Coronary artery (tissue), 2 donors: ENCODE results near the gene FOXP1.

Experiments
- DNase-seq: peaks from one replicate; pipeline ENCODE4 v3.0.0-alpha.2; 2017; ENCODE audit warnings: low spot score
- H3K27ac ChIP-seq, 2 donors: fragments of 200-600 bp; sonication (generic); one replicate each; pipeline ENCODE4 v1.5.1; 2016 to 2019
- H3K4me3 ChIP-seq: fragments of 200-600 bp; sonication (generic); 2 replicates; pipeline ENCODE4 v1.5.1; 2016; ENCODE audit warnings: mild to moderate bottlenecking, moderate library complexity
- CTCF ChIP-seq: fragments of 200-600 bp; sonication (generic); IDR thresholded peaks from one replicate; pipeline ENCODE4 v1.5.1; 2019; ENCODE audit warnings: antibody characterized with exemption

FOXP1 gene

GRCh38 chr3:71451060-71451459 lies 132.5 kb downstream of the FOXP1 start:
- no peak for DNase-seq
- no peak overlapping the region for H3K27ac ChIP-seq
- H3K4me3 ChIP-seq: no peak overlapping the region
- no peak for TF ChIP-seq CTCF

GRCh38 chr3:71450162-71450561 lies 133.4 kb downstream of the FOXP1 start:
- no peak for DNase-seq
- TF ChIP-seq CTCF: no peak
- Histone ChIP-seq H3K27ac (no peak overlapping the region), H3K4me3 (no peak overlapping the region)

- Histone ChIP-seq H3K27ac (no peak overlapping the region), H3K4me3 (no peak overlapping the region)
- no peak for DNase-seq
Measured at GRCh38 chr3:71447803-71448202, 135.7 kb downstream of the FOXP1 start.

GRCh38 chr3:71447197-71447596 lies 136.3 kb downstream of the FOXP1 start:
- TF ChIP-seq CTCF: no peak
- H3K27ac ChIP-seq: no peak overlapping the region
- no peak for DNase-seq
- no peak overlapping the region for H3K4me3 ChIP-seq

More at GRCh38 chr3:71447803-71448202, 135.7 kb downstream of the FOXP1 start:
- TF ChIP-seq CTCF: no peak

GRCh38 chr3:71446734-71447133 lies 136.8 kb downstream of the FOXP1 start:
- TF ChIP-seq CTCF: no peak
- H3K4me3 ChIP-seq: no peak overlapping the region
- no peak for DNase-seq
- H3K27ac ChIP-seq: no peak overlapping the region

GRCh38 chr3:71446260-71446659 lies 137.3 kb downstream of the FOXP1 start:
- Histone ChIP-seq H3K27ac (no peak overlapping the region), H3K4me3 (no peak overlapping the region)
- DNase-seq: no peak
- TF ChIP-seq CTCF: no peak

- H3K4me3 ChIP-seq: no peak overlapping the region
- TF ChIP-seq CTCF: no peak
- DNase-seq: no peak
- H3K27ac ChIP-seq: peak overlapping the region in 1 of 2 donors; percentile 76
Measured at GRCh38 chr3:71444861-71445259, 138.7 kb downstream of the FOXP1 start.
